Endothelial cell of hepatic sinusoid (primary cell): ENCODE results near the gene KRR1.

Source experiments
- in situ Hi-C: cut with HindIII; loops from 2 replicates; pipeline ENCODE4 v1.10.0; 2017; ENCODE audit warnings: low sequenced_read_pairs

KRR1 gene

DNA sequence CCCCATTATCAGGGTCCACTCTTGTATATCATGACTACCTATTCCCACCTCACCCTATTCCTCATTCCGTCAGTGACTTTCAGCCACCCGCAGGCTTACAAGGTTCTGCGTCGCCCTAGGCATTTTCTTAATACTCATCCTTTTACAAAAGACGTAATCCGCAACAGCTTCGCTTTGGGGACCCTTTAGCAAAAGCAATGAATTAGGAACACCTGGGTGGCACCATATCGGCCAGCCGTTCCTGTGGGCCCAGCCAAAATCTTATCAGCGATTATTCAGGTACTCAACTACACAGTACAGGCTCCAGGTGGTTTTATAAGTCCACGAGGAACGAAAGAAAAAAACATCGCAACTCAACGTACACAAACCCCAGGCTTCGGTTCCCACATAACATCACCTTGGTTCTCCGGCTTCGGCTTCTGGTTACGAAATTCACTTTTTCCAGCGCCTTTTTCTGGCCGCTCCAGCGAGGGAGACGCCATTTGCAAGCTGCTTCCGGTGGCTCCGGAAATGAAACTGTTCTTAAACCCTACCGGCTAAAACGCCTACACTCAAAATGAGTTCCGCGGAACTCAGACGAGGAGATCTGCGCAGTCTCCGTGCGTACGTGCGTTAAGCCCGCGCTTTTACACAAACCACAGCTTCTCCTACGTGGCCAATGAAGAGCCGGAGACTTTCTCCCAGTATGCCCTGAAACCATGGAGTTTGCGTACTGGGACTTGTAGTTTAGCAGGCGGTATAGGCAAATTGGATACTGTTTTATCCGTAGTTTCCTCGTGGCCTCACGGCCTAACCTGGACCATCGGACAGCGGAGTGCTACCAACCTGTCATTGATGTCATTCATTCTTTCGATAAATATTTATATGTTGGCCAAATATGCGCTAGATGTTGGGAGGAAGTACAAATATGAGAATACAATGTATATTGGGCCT lies at the start of gene KRR1:
Gene KRR1 (minus strand): TSS at position 494 of the 933 bp plus-strand sequence. CDS start 12 bp downstream, at position 482.
- in situ Hi-C loops: no loop called here

GRCh38 chr12:75560167-75560566 lies 48.8 kb upstream of the KRR1 start:
- in situ Hi-C loops: no loop called here

GRCh38 chr12:75558287-75558686 lies 46.9 kb upstream of the KRR1 start:
- in situ Hi-C loops: no loop called here

DNA sequence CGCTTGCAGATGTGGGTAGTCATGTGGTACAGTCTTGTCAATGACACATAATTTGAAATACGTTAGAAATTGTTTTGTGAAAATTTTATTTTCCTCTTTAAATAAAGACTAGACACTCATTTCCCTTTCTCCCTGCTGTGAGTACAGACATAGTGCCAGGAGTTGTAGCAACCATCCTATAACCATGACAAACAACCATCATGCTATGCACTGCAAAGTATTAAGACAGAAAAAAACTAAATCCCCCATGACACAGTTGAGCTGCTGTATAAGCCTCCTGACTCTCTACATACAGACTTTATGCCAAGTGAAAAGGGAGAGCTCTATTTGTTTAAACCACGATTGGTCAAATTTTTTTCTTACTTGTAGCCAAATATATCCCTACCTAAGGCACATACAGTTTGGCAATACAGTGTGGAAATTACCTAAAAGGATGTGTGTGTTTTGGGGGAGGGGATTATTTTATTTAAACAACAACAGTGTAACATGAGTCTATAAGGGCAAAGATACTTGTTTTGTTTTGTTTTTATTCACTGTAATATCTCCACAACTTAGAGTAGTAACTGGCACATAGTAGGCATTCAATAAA lies 45.0 kb upstream of the KRR1 start:
- in situ Hi-C loops: no loop called here

GRCh38 chr12:75554556-75554880 lies 43.1 kb upstream of the KRR1 start:
- in situ Hi-C loops: no loop called here

DNA sequence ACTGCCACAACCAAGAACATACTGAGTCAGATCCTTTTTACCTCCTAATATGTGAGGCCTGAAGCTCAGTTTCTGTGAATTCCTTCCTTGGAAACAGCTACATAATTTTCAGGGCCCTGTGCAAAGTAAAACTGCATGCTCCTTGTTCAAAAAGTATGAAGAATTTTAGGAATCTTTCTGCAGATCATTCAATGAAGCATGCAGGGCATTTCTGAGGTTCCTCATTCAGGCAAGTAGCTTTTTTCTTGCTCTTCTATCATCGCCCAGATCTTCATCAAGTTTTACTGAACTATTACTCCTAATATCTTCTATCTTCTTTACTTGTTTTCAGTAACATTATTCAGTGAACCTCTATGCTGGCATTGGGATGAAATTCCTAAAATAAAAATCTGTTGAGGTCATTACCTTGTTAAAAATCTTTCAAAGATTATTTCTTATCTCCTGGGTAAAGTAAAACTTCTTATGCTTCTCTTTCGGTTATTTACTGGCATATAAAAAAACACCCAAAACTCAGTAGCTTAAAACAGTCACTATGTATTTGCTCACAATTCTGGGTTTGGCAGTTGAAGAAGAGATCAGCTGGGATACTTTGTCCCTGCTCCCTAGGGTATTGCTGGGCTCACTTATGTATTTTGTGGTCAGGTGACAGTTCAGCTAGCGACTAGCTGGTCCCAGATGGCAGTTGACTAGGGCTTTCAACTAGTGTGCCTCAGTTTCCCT lies 42.6 kb upstream of the KRR1 start:
- in situ Hi-C loops: no loop called here

DNA sequence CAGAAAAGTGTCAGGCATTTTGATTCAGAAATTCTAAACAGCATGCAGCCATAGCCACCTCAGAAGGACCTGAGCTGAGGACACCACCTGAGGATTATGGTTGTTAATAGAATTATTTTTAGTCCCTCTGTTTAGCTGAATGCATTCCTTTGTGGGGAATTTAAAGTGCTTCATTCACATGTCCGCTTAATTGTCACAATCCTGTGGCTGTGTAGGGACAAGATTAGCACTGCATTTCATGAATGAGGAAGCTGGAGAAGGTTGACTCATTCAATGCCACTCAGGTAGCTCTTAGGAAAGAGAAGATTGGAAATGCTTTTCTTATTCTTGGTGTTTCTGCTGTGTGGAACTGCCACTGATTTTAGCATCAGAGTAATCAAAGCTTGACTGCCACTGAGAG lies 42.0 kb upstream of the KRR1 start:
- in situ Hi-C loops: no loop called here

GRCh38 chr12:75551477-75551876 lies 40.1 kb upstream of the KRR1 start:
- in situ Hi-C loops: no loop called here

GRCh38 chr12:75550401-75551240 lies 39.2 kb upstream of the KRR1 start:
- in situ Hi-C loops: no loop called here

- in situ Hi-C loops: loop anchor here (25.0 kb wide), 1 partner anchor 487 kb away; the partner anchor contains the start of gene PHLDA1
Measured at GRCh38 chr12:75549989-75550388, 38.6 kb upstream of the KRR1 start.

DNA sequence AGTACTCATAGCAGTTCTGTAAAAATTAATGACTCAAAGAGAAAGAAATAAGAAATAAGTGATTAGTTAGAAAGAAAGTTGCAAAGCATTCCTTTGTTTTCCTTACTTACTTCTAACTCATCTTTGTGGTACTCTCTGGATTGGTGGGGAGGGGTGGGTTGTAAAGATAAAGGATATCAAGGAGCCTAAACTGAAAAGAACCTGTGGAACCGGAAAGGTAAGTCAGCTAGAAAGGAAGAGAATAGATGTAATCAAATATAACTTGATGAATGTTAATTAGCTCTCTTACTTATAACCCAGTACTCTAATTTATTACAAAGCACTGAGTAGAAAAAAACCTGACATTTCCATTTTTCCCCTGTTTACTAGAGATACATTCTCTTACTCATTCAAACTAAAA lies 37.5 kb upstream of the KRR1 start:
- in situ Hi-C loops: loop anchor here (25.0 kb wide), 1 partner anchor 488 kb away; the partner anchor contains the start of gene PHLDA1

DNA sequence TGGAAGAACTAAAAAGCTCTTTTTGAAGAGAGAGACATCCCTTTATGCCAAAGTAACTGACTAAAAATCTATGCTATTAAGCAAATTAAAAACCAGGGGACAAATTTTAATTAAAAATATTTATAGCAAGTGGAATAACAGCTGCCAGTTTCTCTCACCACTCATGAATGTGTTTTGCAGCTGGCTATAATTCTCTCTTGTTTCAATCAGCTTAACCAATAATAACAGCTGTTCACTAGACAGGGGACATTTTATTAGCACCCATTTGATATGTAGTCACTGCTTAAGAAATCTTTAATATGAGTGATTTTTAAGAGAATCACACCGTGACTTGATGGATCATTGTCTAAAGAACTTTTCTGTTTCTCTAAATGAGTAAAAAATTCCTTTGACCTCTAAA lies 34.2 kb upstream of the KRR1 start:
- in situ Hi-C loops: loop anchor here (25.0 kb wide), 1 partner anchor 492 kb away; the partner anchor contains the start of gene PHLDA1

DNA sequence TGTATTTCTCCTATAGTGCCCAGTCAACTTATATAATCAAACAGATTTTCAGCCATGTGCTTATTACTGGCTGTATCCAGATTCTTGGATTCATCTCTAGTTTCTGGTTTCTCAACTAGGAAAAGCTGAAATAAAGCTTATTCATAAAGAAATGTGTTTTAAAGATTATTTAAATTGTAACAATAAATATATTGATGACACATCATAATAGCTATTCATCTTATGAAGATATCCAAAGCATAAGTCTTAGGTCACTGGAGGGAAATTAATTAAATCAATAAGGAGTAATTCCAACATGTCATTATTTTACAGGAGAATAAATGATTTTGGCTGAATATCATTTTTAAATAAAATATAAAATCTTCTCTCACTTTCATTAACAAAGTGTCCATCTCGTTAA lies 32.1 kb upstream of the KRR1 start:
- in situ Hi-C loops: loop anchor here (5.0 to 25.0 kb wide), 3 partner anchors 54 to 494 kb away; partner anchors contain the start of gene PHLDA1

GRCh38 chr12:75542942-75543341 lies 31.5 kb upstream of the KRR1 start:
- in situ Hi-C loops: loop anchor here (5.0 to 25.0 kb wide), 3 partner anchors 54 to 494 kb away; partner anchors contain the start of gene PHLDA1

DNA sequence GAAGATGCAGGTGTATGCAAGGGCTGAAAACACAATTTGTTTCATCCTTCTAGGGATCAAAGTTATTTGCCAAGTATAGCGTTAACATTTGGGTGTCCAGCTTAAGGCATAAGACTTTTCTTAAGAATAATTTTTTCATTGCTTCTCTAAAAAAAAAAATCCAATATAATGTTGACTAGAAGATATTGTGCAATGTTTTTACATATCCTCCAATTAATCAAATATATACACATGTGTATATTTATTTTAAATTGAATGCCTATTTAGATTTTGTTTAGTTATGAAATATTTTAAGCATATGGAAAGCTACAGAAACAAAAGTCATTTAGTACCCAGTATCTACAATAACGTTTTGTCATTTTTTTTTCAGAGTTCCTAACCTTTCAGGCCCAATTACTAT lies 28.5 kb upstream of the KRR1 start:
- in situ Hi-C loops: loop anchor here (5.0 to 25.0 kb wide), 3 partner anchors 57 to 497 kb away; partner anchors contain the start of gene PHLDA1

DNA sequence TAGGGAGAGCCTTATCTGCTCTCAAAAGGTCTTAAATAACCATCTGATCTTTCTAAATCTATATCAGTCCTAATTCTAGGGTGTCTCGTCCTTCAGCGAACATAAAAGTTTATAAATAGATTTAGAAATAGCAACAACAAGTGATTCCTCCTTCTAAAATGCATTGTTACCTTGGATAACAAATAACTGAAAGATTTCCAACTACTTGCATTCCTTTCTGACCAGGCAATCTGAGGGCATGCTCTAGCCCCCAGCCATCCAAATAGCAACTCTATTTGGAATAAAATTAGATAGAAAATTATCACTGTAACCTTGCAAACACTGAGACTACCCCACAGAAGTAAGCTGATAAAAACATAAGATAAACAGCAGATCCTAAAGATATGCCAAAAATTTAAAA lies 21.8 kb upstream of the KRR1 start:
- in situ Hi-C loops: loop anchor here (25.0 kb wide), 1 partner anchor 504 kb away; the partner anchor contains the start of gene PHLDA1

DNA sequence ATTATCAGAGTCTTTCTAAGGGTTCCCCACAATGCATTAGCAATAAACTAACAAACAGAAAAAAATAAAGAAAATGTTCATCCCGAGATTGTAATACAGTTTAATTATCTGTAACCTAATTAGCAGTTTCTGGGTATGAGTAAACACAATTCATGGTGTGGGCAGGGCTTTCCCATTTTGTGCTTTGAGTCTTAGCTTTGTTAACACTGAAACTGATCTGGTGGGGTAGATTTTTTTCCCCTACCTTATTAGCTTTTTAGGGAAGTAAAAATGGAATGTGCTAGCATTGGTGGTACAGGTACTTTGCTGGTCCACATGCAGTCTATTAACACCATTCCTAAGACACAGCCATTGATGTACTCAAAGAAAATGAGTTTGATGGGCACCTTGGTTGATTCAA lies 18.4 kb upstream of the KRR1 start:
- in situ Hi-C loops: loop anchor here (25.0 kb wide), 1 partner anchor 507 kb away; the partner anchor contains the start of gene PHLDA1

DNA sequence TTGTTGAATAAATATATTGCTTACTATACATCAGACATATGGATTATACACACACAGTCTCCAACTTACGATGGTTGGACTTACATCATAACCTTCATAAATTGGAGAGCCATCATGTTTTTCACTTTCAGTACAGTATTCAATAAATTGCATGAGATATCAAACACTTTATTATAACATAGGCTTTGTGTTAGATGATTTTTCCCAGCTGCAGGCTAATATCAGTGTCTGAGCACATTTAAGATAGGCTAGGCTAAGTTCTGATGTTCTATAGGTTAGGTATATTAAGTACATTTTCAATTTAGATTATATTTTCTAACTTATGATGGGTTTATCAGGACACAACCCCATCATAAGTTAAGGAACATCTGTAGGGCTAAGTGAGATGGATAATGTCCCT lies 17.9 kb upstream of the KRR1 start:
- in situ Hi-C loops: loop anchor here (25.0 kb wide), 1 partner anchor 508 kb away; the partner anchor contains the start of gene PHLDA1

GRCh38 chr12:75528692-75529091 lies 17.3 kb upstream of the KRR1 start:
- in situ Hi-C loops: loop anchor here (25.0 kb wide), 1 partner anchor 509 kb away; the partner anchor contains the start of gene PHLDA1

DNA sequence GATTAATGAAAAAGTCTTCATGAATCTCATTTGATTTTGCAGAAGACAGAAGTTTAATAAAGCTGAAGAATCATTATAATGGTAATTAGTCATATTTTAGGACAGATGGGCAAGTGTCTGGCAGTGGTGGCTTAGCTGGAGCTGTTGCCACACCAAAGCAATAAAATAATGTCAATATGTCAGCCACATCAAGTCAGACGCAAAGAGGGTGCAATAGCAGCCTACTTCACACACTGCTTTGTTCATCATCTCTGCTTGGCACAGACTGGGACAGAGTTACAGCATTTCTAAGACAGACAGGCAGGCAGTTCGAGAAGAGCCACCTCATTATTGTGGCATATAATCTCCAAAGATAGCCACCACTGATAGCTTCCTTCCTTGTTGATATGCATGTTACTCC lies 16.9 kb upstream of the KRR1 start:
- in situ Hi-C loops: loop anchor here (25.0 kb wide), 1 partner anchor 509 kb away; the partner anchor contains the start of gene PHLDA1
